ENCODE results near the gene PCID2. TPM values are rescaled to one million over a fixed set of nuclear protein-coding genes. Genes with fewer than 3 reads are reported as not detected.
"Not testable (repeated sequence)": the region's sequence is repeated elsewhere in the genome, so short reads cannot be mapped to it uniquely, and the experiment has no call there.

Gene PCID2
- total RNA-seq (10 to 100 TPM; 73.8 to 73.9 TPM), polyA plus RNA-seq (10 to 100 TPM; 64.6 to 68.6 (median 66.9) TPM), total RNA-seq (55.8 to 99.8 (median 88.3) reads per million in 6 experiments)

DNA sequence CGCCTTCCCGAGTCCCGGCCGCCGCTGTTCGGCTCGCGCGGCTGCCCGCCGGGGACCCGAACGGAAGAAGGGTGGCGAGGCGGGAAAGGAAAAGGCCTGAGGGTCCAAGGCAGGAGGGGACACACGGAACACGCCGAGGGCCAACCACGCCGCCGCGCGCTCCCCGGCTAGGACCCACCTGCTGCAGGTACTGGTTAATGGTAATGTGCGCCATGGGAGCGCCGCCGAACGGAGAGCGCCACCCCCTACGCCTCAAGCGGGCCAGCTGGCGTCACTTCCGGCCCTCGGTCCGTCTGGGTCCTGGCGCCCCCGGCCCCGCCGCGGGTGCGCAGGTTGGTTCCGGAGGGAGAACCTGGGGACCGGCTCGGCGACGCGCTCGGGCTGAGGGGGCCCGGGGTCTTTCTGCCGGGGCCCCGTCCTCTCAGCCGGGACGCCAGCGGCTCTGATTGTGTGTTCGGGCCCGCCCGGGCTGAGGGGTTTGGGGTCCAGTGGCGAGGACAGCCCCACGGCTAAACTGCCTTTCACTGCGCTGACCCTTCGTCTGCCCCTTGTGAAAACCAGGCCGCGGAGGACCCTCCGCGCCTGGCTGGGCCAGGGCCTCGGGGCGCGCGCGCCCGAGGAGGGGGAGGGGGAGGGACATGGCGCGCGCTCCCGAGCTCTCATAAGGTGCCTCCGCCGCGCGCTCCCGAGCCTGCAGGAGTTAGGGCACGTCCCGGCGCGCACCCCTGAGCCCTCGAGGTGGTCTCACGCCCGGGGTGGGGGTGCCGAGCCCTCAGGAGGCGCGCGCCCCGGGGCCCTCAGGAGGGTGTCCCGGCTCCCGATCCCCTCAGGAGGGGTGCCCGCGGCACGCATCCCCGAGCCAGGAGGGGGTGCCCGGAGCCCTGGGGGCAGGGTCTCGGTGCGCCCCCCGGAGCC is at the start of gene PCID2:
TSS of gene PCID2 (minus strand) at position 249 of the 915 bp plus-strand sequence. CDS start at position 214, 35 bp downstream.
- peak; percentile 68 to 71 for ATAC-seq
- Mint-ChIP-seq H3K4me3 (peak within 1 kb of the TSS; percentile 73 to 95 (median 90)), H3K27me3 (no peaks in the 10 kb centered on the region), H3K9me3 (no peaks in the 10 kb centered on the region), H3K4me1 (peaks cover 35 to 50% (median 40%) of the 10 kb centered on the region in 4 donors), H3K36me3 (peaks cover 6 to 32% (median 15%) of the 10 kb centered on the region in 3 donors), H3K27ac (peak within 1 kb of the TSS; percentile 76 to 96 (median 92))
- peak; percentile 84 to 95 (median 91) for DNase-seq
- POLR2A ChIA-PET = interaction anchor here (0.8 to 3.3 kb wide), 13 partner anchors 7 to 265 kb away, joined by 3 to 27 read pairs (median 5); partner anchors contain the start of gene LAMP1

DNA sequence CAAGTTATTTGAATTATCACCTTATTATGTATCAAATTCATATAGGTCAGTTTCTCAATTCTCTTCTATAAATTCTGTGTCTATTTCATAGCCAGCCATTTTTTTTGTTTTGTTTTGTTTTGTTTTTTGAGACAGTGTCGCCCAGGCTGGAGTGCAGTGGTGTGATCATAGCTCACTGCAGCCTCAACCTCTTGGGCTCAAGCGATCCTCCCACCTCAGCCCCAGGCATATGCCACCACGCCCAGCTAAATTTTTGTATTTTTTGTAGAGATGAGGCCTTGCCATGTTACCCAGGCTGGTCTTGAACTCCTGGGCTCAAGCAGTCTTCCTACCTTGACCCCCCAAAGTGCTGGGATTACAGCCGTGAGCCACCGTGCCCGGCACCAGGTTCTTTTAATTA is 49.4 kb upstream of the PCID2 start:
- ATAC-seq, H3K4me1 Mint-ChIP-seq, H3K4me3 Mint-ChIP-seq, H3K27ac Mint-ChIP-seq, DNase-seq, POLR2A ChIA-PET, H3K27me3 Mint-ChIP-seq, H3K9me3 Mint-ChIP-seq: not testable (repeated sequence)
- H3K36me3 Mint-ChIP-seq = peaks cover 8 to 89% (median 40%) of the 10 kb centered on the region in 3 donors

DNA sequence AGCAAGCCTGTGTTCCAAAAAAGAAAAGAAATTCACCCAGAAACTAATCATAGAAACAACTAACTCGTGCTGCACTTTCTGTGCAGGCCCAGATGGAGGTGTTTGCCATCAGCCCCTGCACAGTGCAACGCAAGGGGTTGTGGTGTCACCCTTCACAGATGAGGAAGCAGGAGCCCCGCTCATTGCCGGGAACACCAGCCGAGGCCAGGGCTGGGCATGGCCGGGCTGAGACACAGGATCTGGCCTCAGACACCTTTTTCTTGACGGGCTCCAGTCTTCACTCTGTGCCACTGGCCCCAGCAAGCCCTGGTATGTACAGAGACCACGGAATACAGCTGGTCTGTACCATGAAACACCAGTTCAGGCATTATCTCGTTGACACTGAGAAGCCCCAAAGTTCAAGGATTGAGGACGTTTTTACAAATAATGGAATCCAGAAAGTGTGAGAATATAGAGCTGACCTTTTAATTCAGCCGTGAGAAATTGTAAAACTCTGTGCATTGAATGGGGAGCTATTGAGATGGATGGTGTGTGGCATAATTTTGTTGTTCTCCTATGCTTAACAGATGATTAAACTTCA is 44.1 kb upstream of the PCID2 start:
- Mint-ChIP-seq H3K4me3 (no peak overlapping the region), H3K4me1 (peaks cover 0 to 3% (median 0%) of the 10 kb centered on the region in 4 donors), H3K9me3 (no peaks in the 10 kb centered on the region), H3K27me3 (no peaks in the 10 kb centered on the region), H3K36me3 (peaks cover 0 to 94% (median 29%) of the 10 kb centered on the region in 3 donors), H3K27ac (peak overlapping the region in 1 of 10 donors; percentile 14)
- DNase-seq (no peak), ATAC-seq (no peak)
- POLR2A ChIA-PET = no interaction called here

DNA sequence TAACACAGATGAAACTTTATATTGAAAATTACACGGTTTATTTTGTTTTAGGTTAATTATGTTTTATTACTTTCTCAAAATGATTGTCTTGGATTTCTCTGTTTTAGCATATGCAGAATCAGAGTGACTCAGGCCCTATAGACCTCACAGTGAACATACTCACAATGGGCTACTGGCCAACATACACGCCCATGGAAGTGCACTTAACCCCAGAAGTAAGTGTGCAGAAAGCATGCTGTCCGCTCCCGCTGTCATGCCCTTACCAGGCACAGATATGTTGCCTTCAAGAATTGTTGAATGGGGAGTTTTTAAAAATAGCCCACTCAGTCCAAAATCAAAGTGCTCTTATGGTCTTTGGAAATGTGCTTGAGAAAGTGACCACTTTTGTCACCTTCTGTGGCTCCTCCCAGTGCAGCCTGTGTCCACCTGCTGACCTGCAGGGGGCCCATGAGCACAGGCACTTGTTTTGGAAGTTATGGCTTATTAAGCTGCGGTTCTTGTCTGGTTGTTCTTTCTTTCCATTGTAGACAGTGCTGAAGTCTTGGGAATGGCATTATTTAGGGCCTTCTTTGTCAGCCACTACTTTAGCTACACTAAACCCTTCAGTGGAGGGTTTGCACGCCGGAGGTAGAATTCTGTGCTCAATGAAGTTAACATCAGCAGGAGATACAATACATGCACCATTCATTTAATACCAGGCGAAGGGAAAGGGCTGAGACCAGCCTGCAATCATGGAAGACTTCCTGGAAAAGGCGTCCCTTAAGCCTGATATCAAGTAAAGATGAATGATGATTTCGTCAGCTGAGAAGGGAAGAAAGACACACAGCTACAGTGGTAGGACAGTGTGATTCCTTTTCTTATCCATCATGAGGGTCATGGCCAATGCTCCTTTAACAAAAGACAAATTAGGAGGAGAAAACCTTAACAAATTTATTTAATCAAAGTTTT is 37.7 kb upstream of the PCID2 start:
- Mint-ChIP-seq H3K27me3 (no peaks in the 10 kb centered on the region), H3K36me3 (peaks cover 4 to 98% (median 18%) of the 10 kb centered on the region in 3 donors), H3K9me3 (no peaks in the 10 kb centered on the region), H3K4me1 (peaks cover 0 to 3% (median 0%) of the 10 kb centered on the region in 4 donors), H3K27ac (peak overlapping the region in 2 of 10 donors; percentile 12 to 39), H3K4me3 (no peak overlapping the region)
- no peak for ATAC-seq
- DNase-seq = no peak
- POLR2A ChIA-PET = no interaction called here

DNA sequence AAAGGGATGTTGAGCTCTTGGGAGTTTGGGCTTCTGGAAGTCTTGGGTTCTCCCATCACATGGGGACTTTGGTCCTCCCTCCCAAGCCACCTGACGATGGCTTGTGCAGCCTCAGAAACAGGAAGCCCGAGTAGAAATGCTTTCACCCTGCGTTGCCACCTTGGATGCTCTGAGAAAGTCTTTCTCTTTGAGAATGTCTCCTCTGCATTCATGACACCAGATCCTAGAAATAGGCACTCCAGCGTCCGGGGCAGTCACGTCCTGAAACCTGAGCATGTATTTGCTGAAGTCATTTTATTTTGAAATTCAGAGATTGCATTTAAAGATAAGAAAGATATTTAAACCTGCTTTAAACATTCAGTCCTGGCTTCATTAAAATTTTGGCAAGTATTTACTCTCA is 35.4 kb upstream of the PCID2 start:
- H3K27ac Mint-ChIP-seq = peak overlapping the region in 2 of 10 donors; percentile 11 to 49
- no peak for DNase-seq
- H3K27me3 Mint-ChIP-seq = no peaks in the 10 kb centered on the region
- H3K4me3 Mint-ChIP-seq = no peak overlapping the region
- peaks cover 9 to 99% (median 26%) of the 10 kb centered on the region in 3 donors for H3K36me3 Mint-ChIP-seq
- ATAC-seq = no peak
- no peaks in the 10 kb centered on the region for H3K4me1 Mint-ChIP-seq
- H3K9me3 Mint-ChIP-seq = no peaks in the 10 kb centered on the region
- POLR2A ChIA-PET = no interaction called here

DNA sequence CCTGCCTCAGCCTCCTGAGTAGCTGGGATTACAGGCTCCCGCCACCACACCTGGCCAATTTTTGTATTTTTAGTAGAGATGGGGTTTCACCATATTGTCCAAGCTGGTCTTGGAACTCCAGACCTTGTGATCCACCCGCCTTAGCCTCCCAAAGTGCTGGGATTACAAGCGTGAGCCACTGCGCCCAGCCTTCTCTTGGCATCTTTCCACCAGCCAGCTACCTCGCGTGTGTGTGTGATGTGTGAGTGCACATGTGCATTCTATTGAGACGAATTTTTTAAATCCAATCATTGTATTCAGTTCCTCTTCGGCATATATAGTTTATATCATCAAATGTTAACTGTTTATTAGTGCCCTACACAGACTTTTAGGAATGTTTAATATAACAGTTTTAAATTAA is 33.2 kb upstream of the PCID2 start:
- ATAC-seq, H3K4me1 Mint-ChIP-seq, H3K27me3 Mint-ChIP-seq, DNase-seq, H3K9me3 Mint-ChIP-seq, H3K27ac Mint-ChIP-seq, H3K4me3 Mint-ChIP-seq: not testable (repeated sequence)
- H3K36me3 Mint-ChIP-seq = peaks cover 9 to 91% (median 22%) of the 10 kb centered on the region in 3 donors
- POLR2A ChIA-PET = interaction anchor here (0.6 kb wide), 2 partner anchors 67 to 123 kb away, joined by 3 read pairs; no protein-coding TSS in a partner anchor

DNA sequence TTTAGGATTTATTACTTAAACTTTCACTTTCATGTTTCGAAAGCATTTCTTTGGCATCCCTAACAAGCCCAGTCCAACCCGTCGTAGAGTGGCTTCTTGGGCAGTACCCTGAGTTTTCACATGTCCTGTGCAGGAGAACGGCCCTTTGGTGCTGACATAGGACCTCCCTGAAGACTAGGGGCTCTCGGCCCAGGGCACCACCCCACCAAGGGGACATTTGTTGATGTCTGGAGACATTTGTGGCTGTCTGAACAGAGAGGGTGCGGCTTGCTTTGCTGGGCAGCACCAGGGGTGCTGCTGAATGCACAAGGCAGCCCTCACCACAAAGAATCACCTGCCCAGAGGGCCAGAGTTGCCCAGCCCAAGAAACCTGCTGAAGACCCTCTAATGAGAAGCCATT is 31.5 kb upstream of the PCID2 start:
- Mint-ChIP-seq H3K27ac (peak overlapping the region in 1 of 10 donors; percentile 39), H3K4me3 (no peak overlapping the region), H3K4me1 (peaks cover 0 to 3% (median 0%) of the 10 kb centered on the region in 4 donors), H3K36me3 (peaks cover 9 to 90% (median 18%) of the 10 kb centered on the region in 3 donors), H3K9me3 (no peaks in the 10 kb centered on the region), H3K27me3 (no peaks in the 10 kb centered on the region)
- DNase-seq (no peak), ATAC-seq (no peak)
- POLR2A ChIA-PET = interaction anchor here (0.6 kb wide), 1 partner anchor 58 kb away, joined by 3 read pairs; no protein-coding TSS in a partner anchor

DNA sequence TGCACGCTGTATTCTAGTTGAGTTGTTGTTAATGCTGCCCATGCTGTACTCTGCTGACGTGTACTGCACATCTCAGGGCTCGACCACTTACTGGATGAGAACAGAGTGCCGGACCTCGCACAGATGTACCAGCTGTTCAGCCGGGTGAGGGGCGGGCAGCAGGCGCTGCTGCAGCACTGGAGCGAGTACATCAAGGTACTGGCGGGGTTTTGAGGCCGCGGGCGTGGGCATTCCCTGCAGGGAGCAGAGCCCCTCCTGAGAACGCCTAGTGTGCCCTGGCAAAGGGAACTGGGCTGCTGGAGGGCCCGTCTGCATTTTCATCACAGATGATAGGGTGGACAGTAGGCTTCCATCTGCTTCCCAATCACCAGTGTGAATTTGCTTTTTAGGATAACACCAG is 30.9 kb upstream of the PCID2 start:
- ATAC-seq = no peak
- Mint-ChIP-seq H3K27ac (peak overlapping the region in 1 of 10 donors; percentile 8), H3K4me1 (peaks cover 0 to 3% (median 0%) of the 10 kb centered on the region in 4 donors), H3K9me3 (no peaks in the 10 kb centered on the region), H3K27me3 (no peaks in the 10 kb centered on the region), H3K4me3 (no peak overlapping the region), H3K36me3 (peaks cover 8 to 89% (median 17%) of the 10 kb centered on the region in 3 donors)
- POLR2A ChIA-PET = no interaction called here
- no peak for DNase-seq

DNA sequence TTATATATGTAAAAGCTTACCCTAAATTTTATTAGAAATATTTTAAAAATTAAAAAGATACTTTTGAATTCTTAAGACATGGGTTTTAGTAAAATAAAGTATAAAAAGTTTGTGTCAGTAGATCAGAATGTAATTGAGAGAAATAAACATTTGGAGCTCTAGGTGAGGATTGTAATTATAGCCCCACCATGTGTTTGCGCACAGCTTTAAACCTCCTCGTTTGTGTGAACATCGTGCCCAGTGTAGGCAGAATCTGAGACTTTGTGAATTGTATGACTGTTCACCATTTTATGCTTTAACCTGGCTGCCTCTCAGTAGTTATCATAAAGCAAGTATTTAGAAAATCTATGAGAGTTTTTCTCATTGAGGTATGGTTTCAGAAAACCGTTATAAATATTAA is 30.1 kb upstream of the PCID2 start:
- DNase-seq (no peak), ATAC-seq (no peak)
- H3K9me3 Mint-ChIP-seq = no peaks in the 10 kb centered on the region
- H3K27me3 Mint-ChIP-seq = no peaks in the 10 kb centered on the region
- H3K4me1 Mint-ChIP-seq = peaks cover 0 to 3% (median 0%) of the 10 kb centered on the region in 4 donors
- no peak overlapping the region for H3K27ac Mint-ChIP-seq
- H3K36me3 Mint-ChIP-seq = peaks cover 5 to 89% (median 16%) of the 10 kb centered on the region in 3 donors
- POLR2A ChIA-PET = no interaction called here
- H3K4me3 Mint-ChIP-seq = no peak overlapping the region

DNA sequence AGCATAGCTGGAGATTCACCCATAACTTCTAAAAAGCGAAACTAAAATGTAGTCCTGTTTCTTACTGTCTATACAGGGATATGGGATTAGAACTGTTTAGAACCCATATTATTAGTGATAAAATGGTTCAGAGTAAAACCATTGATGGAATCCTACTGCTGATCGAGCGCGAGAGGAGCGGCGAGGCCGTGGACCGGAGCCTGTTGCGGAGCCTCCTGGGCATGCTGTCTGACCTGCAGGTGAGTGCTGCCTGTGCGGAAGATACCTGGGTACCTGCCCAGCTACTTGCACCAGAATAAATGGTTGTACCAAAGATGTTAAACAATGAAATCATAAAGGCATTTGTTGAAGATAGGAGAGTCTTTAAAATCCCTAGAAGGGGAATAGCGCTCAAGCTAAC is 24.6 kb upstream of the PCID2 start:
- Mint-ChIP-seq H3K9me3 (no peaks in the 10 kb centered on the region), H3K4me1 (peaks cover 0 to 9% (median 0%) of the 10 kb centered on the region in 4 donors), H3K27me3 (no peaks in the 10 kb centered on the region), H3K4me3 (no peak overlapping the region), H3K27ac (no peak overlapping the region), H3K36me3 (peaks cover 0 to 81% (median 8%) of the 10 kb centered on the region in 3 donors)
- POLR2A ChIA-PET = no interaction called here
- ATAC-seq (no peak), DNase-seq (no peak)

DNA sequence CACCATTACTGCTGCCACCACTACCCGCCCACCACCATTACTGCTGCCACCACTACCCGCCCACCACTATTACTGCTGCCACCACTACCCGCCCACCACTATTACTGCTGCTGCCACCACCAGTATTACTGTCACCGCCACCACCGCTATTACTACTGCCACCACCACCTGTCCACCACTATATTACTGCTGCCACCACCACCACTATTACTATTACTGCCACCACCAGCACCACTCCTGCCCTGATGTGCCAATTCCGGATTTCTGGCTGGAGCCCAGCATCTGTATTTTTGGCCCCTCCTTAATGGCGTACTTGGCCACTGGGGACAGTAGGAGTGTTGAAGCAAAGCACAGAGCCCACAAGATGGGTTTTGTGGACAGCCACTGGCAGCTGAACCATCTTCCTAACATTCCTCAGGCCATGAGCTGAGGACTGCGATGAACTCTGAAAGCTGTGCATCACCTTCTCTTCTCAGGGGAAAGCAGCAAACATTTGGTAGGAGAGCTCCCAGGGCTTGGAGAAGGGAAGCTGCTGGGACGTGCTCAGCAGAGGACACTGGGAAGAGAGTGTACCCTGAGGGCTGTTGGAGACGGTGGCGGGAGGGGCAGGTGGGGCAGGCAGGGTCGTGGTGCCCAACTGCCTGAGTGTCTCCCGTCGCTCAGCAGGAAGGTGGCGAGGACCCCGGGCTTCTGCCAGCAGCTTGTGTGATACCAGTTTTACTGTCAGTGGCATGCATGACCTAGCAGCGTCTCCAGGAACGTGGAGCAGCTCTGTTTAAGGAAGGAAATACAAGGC is 23.9 kb upstream of the PCID2 start:
- POLR2A ChIA-PET = no interaction called here
- H3K27me3 Mint-ChIP-seq = no peaks in the 10 kb centered on the region
- H3K4me1 Mint-ChIP-seq = peaks cover 0 to 9% (median 0%) of the 10 kb centered on the region in 4 donors
- no peak overlapping the region for H3K4me3 Mint-ChIP-seq
- no peak for DNase-seq
- H3K9me3 Mint-ChIP-seq = no peaks in the 10 kb centered on the region
- no peak overlapping the region for H3K27ac Mint-ChIP-seq
- peaks cover 0 to 82% (median 8%) of the 10 kb centered on the region in 3 donors for H3K36me3 Mint-ChIP-seq
- ATAC-seq = no peak
